HG03196 (cell line): Measurements from ENCODE around the gene CARMIL1.
"Not testable (repeated sequence)": the region's sequence is repeated elsewhere in the genome, so short reads cannot be mapped to it uniquely, and the experiment has no call there.

Experiments used
- ATAC-seq: cut with Tn5 transposase; IDR thresholded peaks from one replicate; pipeline ENCODE4 v1.9.1; 2021; ENCODE audit not compliant: unreplicated experiment

The CARMIL1 gene

DNA sequence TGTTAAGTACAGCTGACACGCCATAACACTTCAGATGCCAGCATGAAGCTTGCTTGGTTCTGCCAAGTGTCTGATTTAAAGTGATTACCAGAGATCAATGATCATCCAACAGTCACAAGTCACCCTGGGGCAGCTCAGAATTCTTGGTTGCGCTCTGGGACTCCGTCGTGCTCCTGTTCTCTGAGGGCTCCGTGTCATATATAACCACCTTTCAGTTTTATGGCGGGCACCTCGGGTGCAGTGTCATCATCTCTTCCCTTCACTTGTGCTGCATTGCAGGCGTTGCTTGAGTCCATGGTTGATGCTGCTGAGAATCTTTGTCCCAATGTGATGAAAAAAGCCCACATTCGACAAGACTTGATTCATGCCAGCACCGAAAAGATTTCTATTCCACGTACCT is 271.5 kb downstream of the CARMIL1 start:
- ATAC-seq: no peak

DNA sequence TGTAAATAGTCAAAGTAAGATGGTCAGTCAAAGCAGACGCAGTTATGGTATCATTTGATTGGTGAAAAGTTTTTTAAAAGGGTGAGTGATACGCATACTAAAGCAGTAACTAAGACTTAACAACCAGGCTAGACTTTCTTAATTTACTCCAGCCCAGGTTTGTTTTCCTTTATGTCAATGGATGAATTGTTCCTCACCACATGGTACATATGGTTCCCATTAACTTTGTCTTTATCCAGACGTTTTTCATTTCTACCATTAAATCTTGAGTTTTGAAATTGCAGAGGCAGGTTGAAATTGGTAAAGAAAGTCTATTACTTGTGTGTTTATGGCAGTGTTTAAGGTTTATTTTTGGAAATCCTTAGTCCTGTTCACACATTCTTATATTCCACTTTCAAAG is 274.3 kb downstream of the CARMIL1 start:
- no peak for ATAC-seq

DNA sequence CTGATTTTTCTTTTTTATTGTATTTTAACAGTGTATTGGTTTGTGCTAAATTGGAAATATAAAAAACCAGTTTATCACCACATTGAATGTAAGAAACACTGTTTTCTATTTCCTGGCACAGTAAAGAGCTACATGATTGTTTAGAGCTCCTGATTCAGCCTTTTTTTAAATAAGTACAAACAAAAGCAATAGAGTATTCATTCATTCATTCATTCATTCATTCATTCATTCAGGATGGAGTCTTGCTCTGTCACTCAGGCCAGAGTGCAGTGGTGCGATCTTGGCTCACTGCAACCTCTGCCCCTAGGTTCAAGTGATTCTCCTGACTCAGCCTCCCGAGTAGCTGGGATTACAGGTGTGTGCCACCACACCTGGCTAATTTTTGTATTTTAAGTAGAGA is 276.0 kb downstream of the CARMIL1 start:
- no peak for ATAC-seq

DNA sequence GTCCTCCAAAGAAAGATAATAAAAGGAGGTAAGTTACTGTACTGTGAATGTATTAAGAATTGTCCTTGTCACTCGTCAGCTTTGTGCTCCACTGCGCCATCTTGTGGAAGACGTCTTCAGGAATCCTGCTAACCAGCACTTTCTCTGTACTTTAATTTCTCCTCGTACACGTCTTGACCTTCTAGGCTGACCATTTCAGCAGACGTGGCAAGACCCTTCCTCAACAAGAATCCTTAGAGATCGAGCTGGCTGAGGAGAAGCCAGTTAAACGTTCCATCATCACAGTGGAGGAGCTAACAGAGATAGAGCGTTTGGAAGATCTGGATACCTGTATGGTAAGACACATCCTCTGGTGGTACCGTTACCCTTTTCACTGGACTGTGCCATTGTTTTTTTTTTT is 277.3 kb downstream of the CARMIL1 start:
- ATAC-seq: no peak

DNA sequence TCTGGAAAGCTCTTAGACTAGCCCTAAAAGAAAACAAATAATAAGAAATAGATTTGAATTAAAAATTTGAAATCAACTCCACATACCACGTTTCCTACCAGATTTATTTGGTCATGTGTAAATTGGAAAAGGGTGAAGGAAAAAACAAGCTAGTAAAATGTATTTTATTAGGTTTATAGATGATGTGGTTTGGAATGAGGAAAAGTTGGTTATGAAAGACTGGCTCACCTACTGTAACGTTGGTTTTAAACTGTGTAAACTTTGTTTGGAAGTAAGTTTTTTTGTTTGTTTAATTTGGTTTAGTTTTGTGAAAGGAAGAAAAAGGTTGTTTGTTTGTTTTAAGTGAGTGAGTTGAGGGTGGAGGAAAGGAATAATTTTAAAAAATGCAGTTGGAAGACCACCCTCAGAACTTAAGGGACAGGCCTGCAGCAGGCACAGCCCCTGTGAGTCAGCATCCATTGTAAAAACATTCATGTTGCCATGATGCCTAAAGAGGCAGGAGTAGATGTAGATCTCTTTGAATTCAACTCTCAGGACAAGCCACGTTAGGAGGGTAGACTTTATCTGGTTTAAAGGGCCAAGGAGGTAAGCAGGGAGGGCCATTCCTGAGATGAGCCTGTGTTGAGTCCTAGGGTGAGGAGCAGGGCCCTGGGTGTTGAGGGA is 279.1 kb downstream of the CARMIL1 start:
- no peak for ATAC-seq

DNA sequence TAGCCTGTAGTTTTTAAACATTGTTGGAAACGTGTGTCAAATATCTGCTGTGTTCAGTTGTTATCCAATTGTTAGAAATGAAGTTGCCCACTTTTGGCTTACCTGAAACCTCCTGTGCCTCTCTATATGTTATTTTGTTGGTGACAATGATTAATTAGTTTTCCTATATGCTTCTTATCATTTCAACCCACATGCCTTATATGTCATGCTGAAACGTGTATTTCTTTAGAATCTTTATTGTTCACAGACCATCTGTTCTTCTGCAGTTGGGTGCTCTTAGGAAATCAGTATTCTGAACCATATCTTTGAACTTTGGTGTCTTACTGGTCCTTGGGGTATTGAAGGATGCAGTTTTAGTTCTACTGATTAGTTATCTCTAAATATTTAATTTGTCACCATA is 281.7 kb downstream of the CARMIL1 start:
- ATAC-seq: no peak

DNA sequence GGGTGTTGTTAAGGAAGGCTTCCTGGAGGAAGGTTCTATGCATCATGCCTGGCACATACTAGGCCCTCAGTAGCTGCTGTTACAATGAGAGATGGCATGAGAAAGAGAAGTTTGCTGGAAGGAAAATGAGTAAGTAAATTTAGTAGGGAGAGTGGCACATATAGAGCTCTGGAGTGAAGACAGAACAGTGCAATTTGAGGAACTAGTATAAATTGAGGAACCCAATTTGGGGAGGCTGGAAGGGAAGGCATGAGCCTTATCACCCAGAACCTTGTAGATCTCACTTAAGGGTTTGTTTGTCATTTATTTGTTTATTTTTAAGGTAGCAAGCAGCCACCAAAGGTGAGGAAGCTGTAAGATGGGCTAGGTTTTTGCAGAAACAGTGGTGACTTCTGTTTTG is 285.8 kb downstream of the CARMIL1 start:
- no peak for ATAC-seq

DNA sequence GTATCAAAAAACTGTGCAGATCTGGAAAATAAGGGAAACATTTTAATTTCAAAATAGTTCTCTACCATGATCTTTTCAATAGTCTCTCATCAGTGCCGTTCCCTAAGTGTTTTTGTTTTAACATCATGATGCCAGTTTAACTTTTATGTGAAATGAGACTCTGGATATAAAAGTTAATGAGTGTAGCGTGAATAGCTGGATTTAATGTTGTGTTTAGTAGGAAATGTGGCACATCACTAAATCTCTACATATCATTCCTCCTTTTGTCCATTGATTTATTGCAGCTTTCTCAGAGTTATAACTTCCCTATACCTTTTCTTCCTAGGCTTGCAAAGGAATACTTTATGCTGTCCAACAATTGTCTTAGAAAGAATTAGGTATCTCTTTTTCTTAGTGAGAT is 291.4 kb downstream of the CARMIL1 start:
- ATAC-seq: no peak

DNA sequence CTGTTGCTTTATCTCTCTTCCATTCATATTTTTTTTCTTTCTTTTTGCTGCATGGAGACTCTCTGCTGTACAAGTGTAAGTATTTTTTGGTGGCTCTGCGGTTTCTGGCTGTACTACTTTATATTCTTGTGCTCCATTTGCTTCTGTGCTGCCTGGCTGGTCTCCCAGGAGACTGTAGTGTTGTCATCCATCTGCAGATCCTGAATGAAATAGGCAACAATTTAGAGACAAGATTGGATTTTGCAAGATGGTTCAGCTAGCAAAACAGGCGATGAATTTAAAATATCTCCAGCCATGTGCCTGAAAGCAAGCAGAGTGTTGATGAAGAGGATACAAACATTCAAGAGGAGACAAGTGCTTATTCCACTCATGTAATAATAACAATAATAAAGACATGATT is 297.7 kb downstream of the CARMIL1 start:
- ATAC-seq: no peak

DNA sequence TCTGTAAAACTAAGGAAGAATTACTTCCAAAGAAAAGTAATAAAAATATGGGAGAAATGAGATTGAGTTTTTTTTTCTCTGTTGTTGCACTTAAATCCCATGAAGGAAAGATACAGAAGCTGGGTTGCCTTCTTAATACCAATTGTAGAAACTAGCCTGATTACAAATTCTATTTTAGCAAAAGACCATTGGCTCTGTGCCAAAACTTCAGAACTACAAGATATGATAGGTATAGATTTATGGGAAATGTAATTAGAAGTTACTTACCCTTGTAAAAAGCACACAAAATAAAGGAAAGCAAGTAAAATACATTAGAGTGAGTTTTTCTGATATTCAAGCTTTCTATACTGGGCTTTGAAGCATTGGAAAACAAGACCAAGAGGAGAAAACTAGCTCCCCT is 299.4 kb downstream of the CARMIL1 start:
- no peak for ATAC-seq

DNA sequence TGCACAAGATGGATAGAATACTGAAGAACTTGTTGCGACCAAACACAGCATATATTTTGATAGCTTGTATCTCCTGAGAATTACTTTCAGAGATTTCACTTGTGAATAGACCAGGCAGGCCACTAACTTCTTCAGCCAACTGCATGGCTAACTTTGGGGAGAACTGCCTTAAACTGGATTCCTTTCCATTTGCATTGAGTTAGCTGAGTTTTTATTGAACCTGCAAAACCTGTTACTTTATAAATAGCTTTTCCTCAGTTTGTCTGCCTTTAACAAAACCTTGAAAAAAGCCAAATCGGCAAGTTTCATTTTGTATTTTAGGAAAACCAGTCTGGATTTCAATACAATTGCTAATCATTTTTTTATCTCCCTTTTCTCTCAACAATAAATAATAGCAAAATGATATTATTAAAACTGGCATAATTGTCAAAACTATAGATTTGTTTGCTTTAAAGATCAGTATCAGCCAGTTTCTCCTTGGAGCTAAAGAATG is 300.3 kb downstream of the CARMIL1 start:
- ATAC-seq: no peak

DNA sequence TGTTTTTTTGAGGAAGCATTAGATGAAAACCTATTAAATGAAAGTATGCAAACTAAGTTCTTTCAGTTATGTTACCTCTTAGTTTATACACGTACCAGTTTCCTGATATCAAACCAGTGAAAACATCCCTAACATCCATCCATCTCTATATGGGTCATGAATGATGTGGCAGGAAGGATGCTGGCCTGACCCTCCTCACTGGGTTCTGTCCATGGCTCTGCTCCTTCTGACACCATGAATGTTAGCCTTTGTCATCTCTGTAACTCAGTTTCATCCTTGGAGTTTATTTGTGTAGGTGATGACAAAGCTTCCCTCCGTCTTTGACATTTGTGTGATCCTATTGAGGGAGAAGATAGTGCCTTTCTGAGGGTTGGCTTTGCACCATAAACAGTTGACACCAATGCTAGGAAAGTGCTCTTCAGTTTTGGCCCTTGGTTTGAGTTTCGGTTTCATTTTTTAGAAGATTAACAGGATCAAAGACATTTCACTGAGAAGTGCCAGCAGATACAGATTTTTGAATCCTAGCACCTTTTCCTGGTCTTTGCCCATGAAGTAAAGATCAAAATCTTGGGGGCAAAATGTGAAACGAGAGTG is 300.8 kb downstream of the CARMIL1 start:
- ATAC-seq: no peak

DNA sequence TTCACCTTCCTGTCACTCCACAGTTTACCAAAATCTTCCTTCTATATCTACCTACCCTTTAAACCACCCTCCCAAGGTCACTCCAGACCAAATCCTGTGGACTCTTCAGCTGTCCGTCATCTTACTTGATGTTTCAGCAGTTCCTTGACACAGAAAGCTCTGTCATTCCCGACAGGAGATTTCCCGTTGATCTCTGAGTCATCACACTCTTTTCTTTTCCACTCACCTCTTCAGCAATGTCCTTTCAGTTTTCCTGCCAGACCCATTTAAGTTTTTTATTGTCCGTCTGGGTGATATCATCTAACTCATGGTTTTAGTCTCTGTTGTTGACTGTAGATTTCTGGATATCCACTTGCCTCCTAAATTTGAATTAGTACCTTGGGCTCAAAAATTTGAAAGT is 302.9 kb downstream of the CARMIL1 start:
- no peak for ATAC-seq

DNA sequence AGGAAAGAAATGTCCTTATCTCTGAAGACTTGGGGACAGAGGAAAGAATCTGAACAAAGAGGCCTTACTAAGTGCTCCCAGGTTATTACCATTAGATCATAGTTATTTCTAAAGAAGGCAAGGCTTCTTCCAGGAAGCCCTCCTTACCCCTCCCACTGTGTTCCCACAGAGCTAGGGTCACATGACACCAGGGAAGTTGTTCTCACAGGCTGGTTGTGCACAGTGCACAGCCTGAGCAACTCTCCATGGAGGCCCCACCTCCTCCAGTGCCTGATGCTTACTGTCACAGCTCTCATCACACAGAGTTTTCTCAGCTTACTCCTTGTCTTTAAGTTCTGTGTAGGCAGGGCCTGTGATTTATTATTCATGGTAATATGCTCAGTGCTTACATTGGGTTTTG is 303.9 kb downstream of the CARMIL1 start:
- ATAC-seq: no peak

DNA sequence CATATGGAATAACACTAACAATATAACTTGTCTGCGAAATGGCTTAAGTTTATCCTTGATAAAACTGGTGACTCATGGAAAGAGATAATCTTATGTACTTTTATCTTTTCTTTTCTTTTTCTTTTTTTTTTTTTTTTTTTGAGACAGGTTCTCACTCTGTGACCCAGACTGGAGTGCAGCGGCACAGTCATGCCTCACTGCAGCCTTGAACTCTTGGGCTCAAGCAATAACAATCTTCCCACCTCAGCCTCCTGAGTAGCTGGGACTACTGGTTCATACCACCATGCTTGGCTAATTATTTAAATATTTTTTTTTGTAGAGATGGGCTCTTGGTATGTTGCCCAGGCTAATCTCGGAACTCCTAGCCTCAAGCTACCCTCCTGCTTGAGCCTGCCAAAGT is 304.7 kb downstream of the CARMIL1 start:
- no peak for ATAC-seq

DNA sequence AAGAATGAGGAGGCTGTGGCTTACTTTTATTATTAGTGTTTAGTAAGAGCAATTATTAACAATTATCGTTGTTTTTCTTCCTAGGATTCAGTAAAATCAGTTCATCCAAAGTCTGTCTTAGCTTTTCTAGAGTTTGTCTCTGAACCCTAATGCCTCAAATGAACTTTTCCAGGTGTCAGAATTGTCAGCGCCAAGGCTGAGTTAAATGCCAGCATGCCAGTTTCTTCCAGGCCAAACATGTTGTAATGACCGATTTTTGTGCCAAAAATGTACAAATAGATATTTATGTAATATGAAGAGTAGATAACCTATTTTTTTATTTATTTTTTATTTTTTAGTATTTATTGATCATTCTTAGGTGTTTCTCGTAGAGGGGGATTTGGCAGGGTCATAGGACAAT is 306.1 kb downstream of the CARMIL1 start:
- no peak for ATAC-seq

DNA sequence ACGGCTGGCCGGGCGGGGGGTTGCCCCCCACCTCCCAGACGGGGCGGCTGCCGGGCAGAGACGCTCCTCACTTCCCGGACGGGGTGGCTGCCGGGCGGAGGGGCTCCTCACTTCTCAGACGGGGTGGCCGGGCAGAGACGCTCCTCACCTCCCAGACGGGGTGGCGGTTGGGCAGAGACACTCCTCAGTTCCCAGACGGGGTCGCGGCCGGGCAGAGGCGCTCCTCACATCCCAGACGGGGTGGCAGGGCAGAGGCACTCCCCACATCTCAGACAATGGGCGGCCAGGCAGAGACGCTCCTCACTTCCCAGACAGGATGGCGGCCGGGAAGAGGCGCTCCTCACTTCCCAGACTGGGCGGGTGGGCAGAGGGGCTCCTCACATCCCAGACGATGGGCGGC is 306.9 kb downstream of the CARMIL1 start:
- ATAC-seq: not testable (repeated sequence)

DNA sequence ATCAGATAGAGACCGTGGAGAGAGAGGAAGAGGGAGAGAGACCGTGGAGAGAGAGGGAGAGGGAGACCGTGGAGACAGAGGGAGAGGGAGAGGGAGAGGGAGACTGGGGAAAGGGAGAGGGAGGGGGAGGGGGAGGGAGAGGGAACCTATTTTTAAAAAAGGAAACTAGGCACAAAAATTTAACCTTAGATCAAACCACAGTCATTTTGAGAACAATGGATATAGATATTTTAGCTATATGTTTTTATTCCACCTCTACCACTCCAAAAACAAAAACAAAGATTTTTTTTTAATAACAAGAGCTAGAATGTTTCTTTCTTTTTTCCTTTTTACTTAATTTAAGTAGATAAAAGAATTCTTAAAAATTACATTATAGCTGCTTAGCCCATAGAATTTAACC is 307.8 kb downstream of the CARMIL1 start:
- ATAC-seq: no peak

DNA sequence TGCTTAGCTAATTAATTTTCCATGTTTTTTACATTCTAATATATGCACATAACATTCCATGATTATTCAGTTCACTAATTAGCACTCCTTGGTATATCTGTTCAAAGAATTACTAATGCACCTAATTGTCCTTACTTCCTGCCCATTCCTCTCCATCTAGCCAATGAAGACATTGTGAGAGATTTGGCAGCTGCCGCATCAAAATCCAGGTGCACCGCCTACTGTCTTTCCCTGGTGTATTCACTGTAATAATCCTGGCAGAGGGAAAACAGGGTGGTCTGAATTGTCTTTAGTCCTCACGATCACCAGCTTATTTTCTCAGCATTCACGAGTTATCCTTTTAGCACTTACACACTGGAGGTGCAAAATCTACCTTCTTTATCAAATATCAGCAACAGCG is 311.8 kb downstream of the CARMIL1 start:
- no peak for ATAC-seq

DNA sequence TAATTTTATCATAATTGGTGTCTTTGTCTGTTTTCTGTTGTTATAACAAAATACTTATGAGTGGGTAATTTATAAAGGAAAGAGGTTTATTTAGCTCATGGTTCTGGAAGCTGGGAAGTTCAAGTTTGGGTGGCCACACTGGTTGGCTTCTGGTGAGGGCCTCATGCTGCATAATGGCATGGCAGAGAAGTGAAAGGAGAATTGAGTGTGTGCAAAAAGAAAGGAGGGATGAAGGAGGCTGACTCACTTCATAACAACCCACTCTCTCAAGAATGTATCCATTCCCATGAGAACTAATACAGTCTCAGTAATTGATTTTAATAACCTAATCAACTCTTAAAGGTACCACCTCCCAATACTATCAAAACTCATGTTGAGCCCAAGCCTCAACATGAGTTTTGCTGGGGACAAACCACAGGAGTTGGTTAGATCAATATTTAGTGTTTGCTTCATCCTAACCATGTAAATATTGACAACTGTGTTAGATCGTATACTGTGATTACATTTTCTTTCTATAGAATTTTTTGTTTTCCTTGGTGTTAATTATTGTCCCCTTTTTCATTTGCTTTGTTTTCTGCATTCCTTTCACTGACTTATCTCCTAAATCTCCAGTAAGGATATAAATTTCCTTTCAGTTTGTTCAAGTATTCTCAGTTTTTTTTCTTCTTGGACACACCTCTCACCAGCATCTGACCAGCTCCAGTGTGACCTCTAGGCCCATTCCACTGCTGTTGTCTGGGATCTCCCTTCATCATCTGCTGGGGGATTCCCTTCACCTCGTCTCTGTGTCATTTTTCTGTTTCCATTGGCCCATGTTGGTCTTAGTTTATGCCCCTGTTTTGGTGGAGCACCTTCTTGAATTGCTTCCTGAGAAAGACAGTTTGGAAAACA is 318.0 kb downstream of the CARMIL1 start:
- ATAC-seq: no peak

DNA sequence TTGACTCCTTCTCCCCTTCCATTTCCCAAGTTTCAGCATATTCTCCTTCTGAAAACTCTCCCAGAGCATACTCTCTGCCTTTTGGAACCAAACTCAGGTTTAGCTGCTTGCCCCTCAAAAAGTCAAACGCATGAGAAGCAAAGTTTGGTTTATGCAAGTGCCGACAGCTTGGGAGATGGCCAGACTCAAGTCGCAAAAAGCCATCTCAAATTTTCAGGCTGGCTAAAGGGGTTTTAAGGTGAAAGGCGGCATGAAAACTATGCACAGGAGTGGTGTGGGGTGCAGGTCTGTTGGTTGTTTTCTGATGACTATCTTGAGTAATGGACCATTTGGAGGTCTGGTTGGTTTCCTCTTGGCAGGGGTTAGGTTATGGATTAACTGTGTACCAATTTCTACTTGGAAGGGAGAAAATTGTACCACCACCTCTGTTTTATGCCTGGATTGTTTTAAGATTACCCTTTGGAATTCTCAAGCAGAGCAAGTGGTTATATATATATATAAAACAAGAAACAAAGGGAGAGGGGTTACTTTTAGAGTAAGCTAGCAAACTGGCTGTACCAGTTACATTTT is 320.4 kb downstream of the CARMIL1 start:
- ATAC-seq: no peak
